ENCODE data around the gene BBX. TPM values are rescaled to one million over a fixed set of nuclear protein-coding genes. Genes with fewer than 3 reads are reported as not detected.
A peak's percentile ranks its signal among the peaks of the same experiment; 100 is the strongest.

BBX gene
- total and polyA plus RNA-seq, 2 of the 4 experiments (the other 2 are of a cell fraction), result 13.6 to 107 TPM

- no peak overlapping the region for H2AFZ ChIP-seq (replicated peaks; ENCODE audit: low read length, poor library complexity)
- dilution Hi-C loops (cut with HindIII; ENCODE audit: low sequenced_read_pairs, unreplicated experiment) (no loop called here), in situ Hi-C loops (cut with MboI; ENCODE audit: low sequenced_read_pairs) (no loop called here), intact Hi-C loops (cut with micrococcal nuclease) (no loop called here)
- no peak overlapping the region for H3K27ac ChIP-seq (ENCODE audit: insufficient read depth, low read length)
- ChIA-PET POLR2A (ENCODE audit: unreplicated experiment) (no interaction called here), CTCF (no interaction called here)
- H3K9ac ChIP-seq (ENCODE audit: low read depth, low read length), result no peak overlapping the region
- peaks cover 2% of the 10 kb centered on the region; the same call in 1 of the 2 replicates for H3K9me3 ChIP-seq (ENCODE audit: control insufficient read depth, insufficient read depth, low read length)
- no peak overlapping the region for H3K4me3 ChIP-seq (ENCODE audit: insufficient read depth, low read depth, low read length)
- H3K18ac ChIP-seq (ENCODE audit: low read depth, low read length), result no peak overlapping the region
- H3K27me3 ChIP-seq (ENCODE audit: control insufficient read depth, insufficient read depth, low read length), result no peaks in the 10 kb centered on the region
- DNase-seq, result no peak
- no peak overlapping the region for H2BK20ac ChIP-seq (ENCODE audit: low read depth, low read length)
- no peak overlapping the region for H4K91ac ChIP-seq (ENCODE audit: insufficient read depth, low read depth, low read length)
- H3K23ac ChIP-seq (ENCODE audit: low read depth, low read length), result no peak overlapping the region
- H3K56ac ChIP-seq (ENCODE audit: extremely low read depth, insufficient read depth, low read length), result no peak overlapping the region
- no peak overlapping the region for H3K4ac ChIP-seq (ENCODE audit: low read depth, low read length)
- no peak overlapping the region for H2AK5ac ChIP-seq (ENCODE audit: low read depth, low read length)
- H2BK15ac ChIP-seq (ENCODE audit: low read depth, low read length), result no peak overlapping the region
- no peak overlapping the region for H2BK5ac ChIP-seq (ENCODE audit: low read depth, low read length, poor library complexity, severe bottlenecking)
- H3K36me3 ChIP-seq (ENCODE audit: control insufficient read depth, insufficient read depth, low read length), result no peaks in the 10 kb centered on the region
- H2AK9ac ChIP-seq (replicated peaks; ENCODE audit: low read depth, low read length, poor library complexity), result no peak overlapping the region
- H2BK120ac ChIP-seq (ENCODE audit: low read depth, low read length), result no peak overlapping the region
- H3K4me1 ChIP-seq (ENCODE audit: control insufficient read depth, insufficient read depth, low read length), result peaks cover 5% of the 10 kb centered on the region; the same call in 1 of the 2 replicates
- no peaks in the 10 kb centered on the region; the same call in 1 of the 2 replicates for H4K20me1 ChIP-seq (ENCODE audit: insufficient read depth, low read length)
- 100% methylated on average over 1 of the region's 5 CpGs; no CpG with 5 or more reads in 1 of the 2 experiments for WGBS, 2 experiments (ENCODE audit: extremely low coverage in 2 of 2, insufficient read length in 1 of 2)
- TF ChIP-seq NFE2L2 (IDR thresholded peaks at IDR 0.05; ENCODE audit: low read depth, low read length), result peak; percentile 42; the same call in 1 of the 2 replicates
- TF ChIP-seq CEBPB (IDR thresholded peaks at IDR 0.05; ENCODE audit: low read depth, low read length), result no peak
- no peak for TF ChIP-seq USF2 (IDR thresholded peaks at IDR 0.05; ENCODE audit: low read depth, low read length)
- H3K4me2 ChIP-seq (ENCODE audit: low read depth, low read length), result no peak overlapping the region
- H3K9me1 ChIP-seq (ENCODE audit: insufficient read depth, low read length), result no peaks in the 10 kb centered on the region
- ATAC-seq (ENCODE audit: low read depth), result no peak
- no peak overlapping the region for H4K8ac ChIP-seq (ENCODE audit: low read depth in 2 of 2, low read length in 2 of 2)
- H3K79me1 ChIP-seq (ENCODE audit: low read depth in 1 of 2, low read length in 2 of 2), result peaks cover 4 to 12% of the 10 kb centered on the region in 2 experiments; a peak in 2 of 4 replicates
- no peak overlapping the region for H3K14ac ChIP-seq (replicated peaks; ENCODE audit: low read depth, low read length)
- no TSS peak for BruUV-seq (replicated peaks)
- no peak overlapping the region for H4K5ac ChIP-seq (ENCODE audit: low read depth, low read length)
Measured at GRCh38 chr3:107684431-107684925, 161.7 kb downstream of the BBX start.

Measured in IMR-90 (cell line).